Prostate gland (tissue), 2 donors: Measurements from ENCODE around the gene NDFIP1.

Source experiments
- CTCF ChIP-seq, 4 experiments: fragments of 200-600 bp in 2 of 4; fragments of 450-650 bp in 2 of 4; sonication (generic) in 2 of 4; IDR thresholded peaks; 1 replicate in 3 of 4; 2 replicates in 1 of 4; pipeline ENCODE4 v1.5.1; 2016 to 2019; ENCODE audit warnings: antibody characterized with exemption in 4 of 4, mild to moderate bottlenecking in 2 of 4, moderate library complexity in 2 of 4
- POLR2A ChIP-seq: fragments of 450-650 bp; IDR thresholded peaks from one replicate; pipeline ENCODE4 v1.6.1; 2016; ENCODE audit warnings: antibody characterized with exemption, mild to moderate bottlenecking

- TF ChIP-seq CTCF (IDR thresholded peaks at IDR 0.05): no peak
- TF ChIP-seq POLR2A: no peak
Observed at GRCh38 chr5:142082182-142082781, 26.3 kb upstream of the NDFIP1 start.
